Measurements from ENCODE around the gene RPL9.

GRCh38 chr4:39435659-39436563 lies 22.8 kb downstream of the RPL9 start:
- TF ChIP-seq ZFP30 (CRISPR knock-in tag; IDR thresholded peaks at IDR 0.05) = no peak
- TF ChIP-seq TCF4 (CRISPR knock-in tag; IDR thresholded peaks at IDR 0.05; ENCODE audit: borderline replicate concordance) = no peak
- TF ChIP-seq CREB5 (CRISPR knock-in tag; IDR thresholded peaks at IDR 0.05; ENCODE audit: low read depth) = no peak
- TF ChIP-seq PATZ1 (CRISPR knock-in tag; IDR thresholded peaks at IDR 0.05; ENCODE audit: borderline replicate concordance) = no peak
- no peak for TF ChIP-seq ZNF565 (CRISPR knock-in tag; conservative IDR thresholded peaks at IDR 0.05; ENCODE audit: low read depth)
- no peak for TF ChIP-seq TOX (CRISPR knock-in tag; IDR thresholded peaks at IDR 0.05; ENCODE audit: borderline replicate concordance)
- no peak for TF ChIP-seq TSHZ2 (CRISPR knock-in tag; IDR thresholded peaks at IDR 0.05)
- no peak for TF ChIP-seq GLIS3 (CRISPR knock-in tag; IDR thresholded peaks at IDR 0.05)
- no peak for TF ChIP-seq OSR1 (CRISPR knock-in tag; IDR thresholded peaks at IDR 0.05)
- TF ChIP-seq BACH2 (CRISPR knock-in tag; IDR thresholded peaks at IDR 0.05; ENCODE audit: borderline replicate concordance) = no peak
- TF ChIP-seq ZC3H10 (CRISPR knock-in tag; IDR thresholded peaks at IDR 0.05) = no peak
- no peak for TF ChIP-seq ZFP3 (CRISPR knock-in tag; IDR thresholded peaks at IDR 0.05)

Data from SK-N-SH treated with all-trans-retinoic acid at 6 μM for 48 hours (cell line).